ENCODE results near the gene FOLR3.

- TF ChIP-seq CTCF (conservative IDR thresholded peaks at IDR 0.05; ENCODE audit: low read depth, low read length) (no peak), EZH2phosphoT487 (IDR thresholded peaks at IDR 0.05; ENCODE audit: borderline replicate concordance, low read length) (no peak), EZH2 (IDR thresholded peaks at IDR 0.05; ENCODE audit: low read length, unreplicated experiment) (no peak)
Measured at GRCh38 chr11:72119198-72119597, 16.3 kb upstream of the FOLR3 start.

Measured in PC-3 (cell line).